Measurements from ENCODE around the gene RGSL1.

The RGSL1 gene

GRCh38 chr1:182450087-182450486 lies at the start of gene RGSL1:
RGSL1 (plus strand) TSS chr1:182450146; CDS start chr1:182450166, 20 bp downstream.
- no peak for DNase-seq

DNA sequence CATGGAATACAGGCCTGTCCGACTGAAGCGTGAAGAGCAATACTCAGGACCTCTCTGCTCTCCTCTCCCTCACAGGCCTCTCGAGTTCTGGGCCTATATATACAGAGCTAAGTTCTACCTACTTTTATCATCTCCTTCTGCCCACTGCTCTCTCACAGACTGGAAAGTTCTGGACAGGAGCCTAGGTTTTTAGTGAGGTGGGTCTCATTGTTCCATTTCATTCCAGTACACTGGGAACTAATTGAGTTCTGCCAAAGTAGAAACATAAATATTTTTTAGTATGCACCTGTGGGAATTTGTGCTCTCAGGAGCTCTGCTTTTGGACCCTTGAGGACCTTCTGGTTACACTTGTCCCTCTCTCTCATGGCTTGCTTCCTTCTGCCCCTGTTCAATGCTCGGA lies 49.4 kb upstream of the RGSL1 start, which contains the start of gene TEDDM1:
Gene TEDDM1 (minus strand): TSS at position 101 of the 400 bp plus-strand sequence. CDS start 182 bp downstream, outside the sequence.
- no peak for DNase-seq

GRCh38 chr1:182404781-182405180 lies 45.2 kb upstream of the RGSL1 start:
- DNase-seq: no peak

DNA sequence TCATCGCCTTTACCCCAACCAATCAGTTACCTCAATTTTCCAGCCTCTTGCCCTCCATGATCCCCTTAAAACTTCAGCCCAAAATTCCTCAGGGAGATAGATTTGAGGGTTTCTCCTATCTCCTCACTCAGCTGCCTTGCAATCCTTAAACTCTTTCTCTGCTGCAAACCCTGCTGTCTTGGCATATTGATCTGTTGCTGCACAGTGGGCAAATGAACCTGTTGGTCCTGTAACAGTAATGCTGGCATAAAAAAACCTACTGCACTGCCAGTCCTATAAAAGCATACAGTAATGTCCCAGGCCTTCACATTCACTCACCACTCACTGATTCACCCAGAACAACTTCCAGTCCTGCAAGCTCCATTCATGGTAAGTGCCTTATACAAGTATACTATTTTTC lies 44.4 kb upstream of the RGSL1 start:
- no peak for DNase-seq

- no peak for DNase-seq
Measured at GRCh38 chr1:182406012-182406411, 43.9 kb upstream of the RGSL1 start.

DNA sequence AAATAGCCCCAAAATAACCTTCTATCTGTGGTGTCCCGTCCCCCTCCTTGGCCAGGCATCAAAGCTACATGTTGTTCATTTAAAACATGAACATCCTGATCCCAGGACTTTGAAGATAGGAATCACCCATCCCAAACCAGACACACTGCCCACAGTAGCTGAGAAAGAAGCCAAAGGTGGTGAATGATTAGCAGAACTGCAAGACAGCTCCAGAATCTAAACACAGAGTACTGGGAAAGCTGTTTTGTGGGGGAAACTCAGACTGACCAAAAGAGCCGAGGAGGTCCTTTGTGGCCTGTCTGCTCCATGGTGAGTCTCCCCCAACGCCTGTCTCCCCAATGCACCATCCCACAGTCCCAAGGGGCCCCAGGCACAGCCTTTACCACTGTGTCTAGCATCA lies 42.2 kb upstream of the RGSL1 start:
- DNase-seq: no peak

DNA sequence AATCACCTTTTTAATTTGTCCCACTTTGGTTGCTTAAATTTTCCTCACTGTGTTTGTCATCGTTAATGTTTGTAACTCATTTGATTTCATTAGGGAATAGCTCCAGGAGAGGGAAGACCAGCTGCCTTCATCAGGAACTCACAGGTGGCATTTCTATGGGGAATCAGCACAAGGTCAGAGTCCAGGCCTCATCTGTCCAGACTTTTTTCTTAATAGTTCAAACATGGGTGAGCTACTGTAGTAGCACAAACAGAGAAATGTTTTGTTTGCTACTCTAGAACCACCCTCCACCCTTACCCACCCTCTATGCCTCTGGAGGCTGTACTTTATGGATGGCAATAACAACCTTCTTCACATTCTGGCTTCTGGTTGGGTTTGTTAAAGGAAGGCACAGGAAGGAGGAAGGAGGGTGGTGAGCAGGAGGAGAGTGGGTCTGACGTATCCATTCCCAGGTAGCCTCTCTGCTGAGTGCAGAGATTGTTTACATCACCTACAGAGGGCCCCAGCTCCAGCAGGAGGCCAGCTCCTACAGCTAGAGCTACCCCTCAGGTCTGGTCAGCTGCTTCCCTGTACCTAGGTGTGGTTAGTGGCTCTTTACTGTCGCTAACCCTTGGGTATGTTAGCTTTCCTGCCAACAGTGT lies 41.4 kb upstream of the RGSL1 start:
- no peak for DNase-seq

GRCh38 chr1:182410138-182410537 lies 39.8 kb upstream of the RGSL1 start:
- DNase-seq: no peak

DNA sequence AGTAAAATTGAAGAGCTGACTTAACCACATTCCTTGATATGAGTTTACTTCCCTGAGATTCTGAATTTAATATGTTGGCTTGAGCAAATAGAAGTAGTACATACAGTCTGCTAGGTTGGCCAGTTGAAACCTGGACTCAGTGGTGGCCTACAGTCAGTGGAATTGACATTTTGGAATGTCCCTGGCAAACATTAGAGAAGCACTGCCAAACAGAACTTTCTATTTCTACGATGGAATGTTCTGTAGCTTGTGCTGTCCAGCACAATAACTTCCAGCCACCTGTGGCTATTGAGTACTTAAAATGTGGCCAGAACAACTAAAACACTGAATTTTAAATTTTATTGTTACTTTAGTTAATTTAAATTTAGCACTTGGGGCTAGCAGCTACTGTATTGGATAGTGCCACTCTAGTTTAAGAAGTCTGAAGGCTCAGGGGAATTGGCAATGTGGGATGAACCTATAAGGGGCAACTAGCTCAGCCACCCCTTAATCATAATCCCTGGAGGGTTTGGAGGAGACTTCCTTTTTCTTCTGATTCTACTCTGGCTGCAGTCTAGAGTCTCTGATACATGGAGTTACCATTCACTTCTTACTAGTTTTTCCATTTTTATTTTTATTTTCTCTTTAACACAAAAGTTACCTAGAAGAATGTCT lies 39.2 kb upstream of the RGSL1 start:
- DNase-seq: no peak

DNA sequence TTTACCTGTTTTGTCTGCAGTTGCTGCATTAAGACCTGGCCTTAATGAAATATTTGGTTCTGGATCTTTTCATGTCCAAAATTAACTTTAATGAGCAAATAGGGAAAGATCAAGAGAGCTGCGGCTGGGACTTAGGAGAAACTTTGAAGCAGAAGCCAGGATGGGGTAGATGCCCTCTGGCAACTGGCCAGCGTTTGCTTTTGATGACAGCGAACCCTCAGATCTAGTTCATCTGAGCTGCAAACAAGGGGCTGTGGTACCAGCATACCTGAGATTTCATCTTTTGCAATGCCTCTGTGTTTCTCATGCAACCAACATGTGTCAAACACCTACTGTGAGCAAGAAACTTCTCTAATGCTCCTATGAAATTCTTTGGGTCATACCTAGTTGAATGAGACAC lies 36.5 kb upstream of the RGSL1 start:
- no peak for DNase-seq

DNA sequence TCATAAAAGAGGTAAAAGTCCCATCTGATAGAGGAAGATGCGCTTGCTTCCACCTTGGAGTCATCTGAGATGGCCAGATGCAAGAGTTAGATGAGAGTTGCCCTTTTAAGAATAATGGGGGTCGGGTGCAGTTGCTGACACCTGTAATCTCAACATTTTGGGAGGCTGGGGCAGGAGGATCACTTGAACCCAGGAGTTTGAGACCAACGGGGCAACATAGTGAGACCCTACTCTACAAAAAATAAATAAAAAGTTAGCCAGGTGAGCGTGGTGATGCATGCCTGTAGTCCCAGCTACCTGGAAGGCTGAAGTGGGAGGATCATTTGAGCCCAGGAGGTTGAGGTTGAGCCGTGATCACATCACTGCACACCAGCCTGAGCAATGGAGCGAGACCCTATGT lies 36.0 kb upstream of the RGSL1 start:
- no peak for DNase-seq

GRCh38 chr1:182415789-182416188 lies 34.2 kb upstream of the RGSL1 start:
- DNase-seq: no peak

- DNase-seq: no peak
Measured at GRCh38 chr1:182426442-182427430, 23.2 kb upstream of the RGSL1 start.

DNA sequence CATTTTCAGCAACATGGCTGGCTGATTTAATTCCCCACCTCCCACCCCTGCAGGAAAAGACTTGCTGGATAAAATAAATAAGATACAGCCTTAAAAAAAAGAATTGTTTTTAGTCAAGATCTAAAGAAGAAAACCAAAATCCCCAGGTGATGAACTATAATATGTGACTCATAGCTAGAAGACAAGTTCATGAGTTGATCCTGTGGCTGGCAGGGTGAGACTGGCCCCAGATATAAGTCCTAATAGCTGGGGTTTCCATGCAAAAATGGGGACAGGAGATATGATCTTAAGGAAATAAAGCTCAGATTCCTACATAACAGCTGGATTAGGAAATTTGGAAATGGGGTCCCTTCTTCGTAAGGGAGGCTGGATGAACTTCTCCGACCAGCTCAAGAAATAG lies 21.9 kb upstream of the RGSL1 start:
- no peak for DNase-seq

- DNase-seq: no peak
Measured at GRCh38 chr1:182430263-182431068, 19.5 kb upstream of the RGSL1 start.

DNA sequence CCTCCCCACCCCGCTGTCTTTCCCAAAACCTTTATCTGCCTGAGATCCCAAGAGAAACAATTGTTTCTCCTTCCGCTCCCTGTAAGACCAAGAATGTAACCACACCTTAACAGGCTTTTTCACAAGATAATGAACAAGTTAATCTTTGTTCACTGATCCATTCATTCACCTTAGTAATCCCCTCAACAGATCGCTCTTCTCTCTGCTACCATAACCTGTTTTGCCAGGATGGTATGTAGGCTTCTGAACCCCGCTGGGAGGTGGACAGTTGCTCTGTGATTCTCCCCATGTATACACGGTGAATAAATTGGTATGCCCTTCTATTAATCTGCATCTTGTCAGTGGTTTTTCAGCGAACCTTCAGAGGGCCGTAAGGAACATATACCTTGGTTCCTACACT lies 18.7 kb upstream of the RGSL1 start:
- no peak for DNase-seq

GRCh38 chr1:182433580-182433979 lies 16.4 kb upstream of the RGSL1 start:
- DNase-seq: no peak

GRCh38 chr1:182438326-182438725 lies 11.6 kb upstream of the RGSL1 start:
- no peak for DNase-seq

- no peak for DNase-seq
Measured at GRCh38 chr1:182441719-182442118, 8.2 kb upstream of the RGSL1 start.

GRCh38 chr1:182442333-182442732 lies 7.6 kb upstream of the RGSL1 start:
- DNase-seq: no peak

GRCh38 chr1:182444497-182444896 lies 5.4 kb upstream of the RGSL1 start:
- no peak for DNase-seq

GRCh38 chr1:182446033-182446669 lies 3.8 kb upstream of the RGSL1 start:
- DNase-seq: no peak
